K562 (cell line): ENCODE data around the gene FASTKD2. TPM values are rescaled to one million over a fixed set of nuclear protein-coding genes. Genes with fewer than 3 reads are reported as not detected.

Experiments
- ATAC-seq: fragments of 200-7000 bp; cut with Tn5 transposase; 3 replicates; pipeline ENCODE4 v1.9.1; 2020; ENCODE audit warnings: moderate library complexity
- BruUV-seq: library from RNA; stranded (reverse); fragments of 400-500 nt; replicated peaks from 2 replicates; lab custom pipeline; 2021; lab: Mats Ljungman, UMichigan
- CTCF ChIA-PET: fragments of 300-600 bp; formaldehyde crosslinking; extraction: SDS; loops from one replicate; lab custom pipeline; 2021; ENCODE audit warnings: low intra/inter-chr PET ratio; lab: Yijun Ruan, JAX
- POLR2A ChIA-PET: fragments of 300-600, 350-650 bp; sonication (Branson Sonifier 250); formaldehyde crosslinking; extraction: SDS; loops from one replicate; lab custom pipeline; 2021; ENCODE audit warnings: antibody characterized with exemption, inconsistent platforms; lab: Yijun Ruan, JAX
- DNase-seq, 4 experiments: peaks; one replicate each; pipeline versions ENCODE4 v3.0.0 to v3.0.0-alpha.2; 2011 to 2018; ENCODE audit warnings: low spot score in 3 of 4, mixed read lengths in 3 of 4; ENCODE audit errors: extremely low read depth in 1 of 4
- FAIRE-seq: peaks from 2 replicates; lab custom pipeline; 2011; peaks lifted over from hg19 to GRCh38; lab: Jason Lieb, UNC
- H2AFZ ChIP-seq: 2 replicates; pipeline ENCODE4 v1.6.0; 2011; ENCODE audit warnings: low read depth, low read length, control low read depth, inconsistent platforms
- H3K27ac ChIP-seq: fragments of 200-600 bp; 3 replicates; pipeline ENCODE4 v1.8.0; 2011; ENCODE audit warnings: low read depth, mild to moderate bottlenecking, control low read depth, inconsistent platforms, low read length, moderate library complexity, mixed read lengths; ENCODE audit errors: extremely low read depth
- H3K27me3 ChIP-seq, 2 experiments: fragments of 300-600 bp in 1 of 2; 2 replicates in 1 of 2; 3 replicates in 1 of 2; pipeline versions ENCODE4 v1.6.0 to v1.8.0; 2011; ENCODE audit warnings: inconsistent platforms in 2 of 2, low read length in 2 of 2, mild to moderate bottlenecking in 1 of 2, mixed read lengths in 1 of 2, moderate library complexity in 1 of 2; ENCODE audit not compliant: control insufficient read depth in 2 of 2, insufficient read depth in 2 of 2
- H3K36me3 ChIP-seq: fragments of 300-600 bp; 3 replicates; pipeline ENCODE4 v1.8.0; 2011; ENCODE audit warnings: mild to moderate bottlenecking, low read length, inconsistent platforms; ENCODE audit not compliant: control insufficient read depth, insufficient read depth
- H3K4me1 ChIP-seq, 2 experiments: fragments of 200-600 bp in 1 of 2; replicated peaks in 1 of 2; 2 replicates in 1 of 2; 3 replicates in 1 of 2; pipeline versions ENCODE4 v1.5.1 to v1.8.0; 2011; ENCODE audit warnings: inconsistent platforms in 2 of 2, low read length in 2 of 2, mild to moderate bottlenecking in 1 of 2, mixed read lengths in 1 of 2, moderate library complexity in 1 of 2; ENCODE audit not compliant: control insufficient read depth in 2 of 2, insufficient read depth in 2 of 2
- H3K4me2 ChIP-seq: 2 replicates; pipeline ENCODE4 v1.6.1; 2011; ENCODE audit warnings: low read length, control low read depth, inconsistent platforms, mixed read lengths; ENCODE audit not compliant: insufficient read depth
- H3K4me3 ChIP-seq: fragments of 200-600 bp; sonication (generic), shearing (Covaris generic); 2 replicates; pipeline ENCODE4 v1.5.1; 2016; ENCODE audit warnings: control low read depth, inconsistent platforms
- H3K79me2 ChIP-seq: fragments of 200-600 bp; 3 replicates; pipeline ENCODE4 v1.8.0; 2011; ENCODE audit warnings: low read length, inconsistent platforms; ENCODE audit not compliant: control insufficient read depth, insufficient read depth
- H3K9ac ChIP-seq, 2 experiments: 2 replicates each; pipeline versions ENCODE4 v1.6.0 to v1.6.1; 2011; ENCODE audit warnings: low read depth in 2 of 2, low read length in 2 of 2, control low read depth in 1 of 2, inconsistent platforms in 1 of 2, mild to moderate bottlenecking in 1 of 2, mixed read lengths in 1 of 2; ENCODE audit not compliant: insufficient read depth in 1 of 2
- H3K9me1 ChIP-seq: one replicate; pipeline ENCODE4 v1.6.0; 2011; ENCODE audit warnings: inconsistent platforms, mild to moderate bottlenecking, low read length, moderate library complexity; ENCODE audit not compliant: control insufficient read depth, insufficient read depth
- H3K9me3 ChIP-seq: replicated peaks from 2 replicates; pipeline ENCODE4 v1.5.1; 2011; ENCODE audit warnings: low read depth, low read length, inconsistent platforms; ENCODE audit not compliant: control insufficient read depth, insufficient read depth
- H4K20me1 ChIP-seq: replicated peaks from 2 replicates; pipeline ENCODE4 v1.6.1; 2011; ENCODE audit warnings: low read length, inconsistent platforms, mixed read lengths; ENCODE audit not compliant: control insufficient read depth, insufficient read depth
- FOXJ2 ChIP-seq: fragments of 200-800 bp; sonication (Bioruptor generic); IDR thresholded peaks from 2 replicates; pipeline ENCODE4 v1.6.1; 2016; ENCODE audit warnings: missing genetic modification characterization, missing compliant biosample characterization
- ILK ChIP-seq: fragments of 450-650 bp; IDR thresholded peaks from 2 replicates; pipeline ENCODE4 v1.6.1; 2016; ENCODE audit warnings: missing genetic modification characterization, low read depth, mild to moderate bottlenecking, missing compliant biosample characterization, moderate library complexity, borderline replicate concordance
- NFATC3 ChIP-seq: fragments of 450-650 bp; IDR thresholded peaks from 2 replicates; pipeline ENCODE4 v1.6.1; 2017; ENCODE audit warnings: mild to moderate bottlenecking
- OTX1 ChIP-seq: fragments of 450-650 bp; formaldehyde crosslinking; IDR thresholded peaks from 2 replicates; pipeline ENCODE4 v1.4.0; 2022; ENCODE audit warnings: mild to moderate bottlenecking
- PHF20 ChIP-seq: fragments of 450-650 bp; IDR thresholded peaks from 2 replicates; pipeline ENCODE4 v1.6.1; 2018; ENCODE audit not compliant: partially characterized antibody
- SAP30 ChIP-seq: fragments of 200-600 bp; sonication (generic); IDR thresholded peaks from 2 replicates; pipeline ENCODE4 v1.6.1; 2012; ENCODE audit warnings: borderline replicate concordance, low read depth, mild to moderate bottlenecking, moderate library complexity, low read length, control low read depth, inconsistent platforms; ENCODE audit not compliant: insufficient read depth, poor library complexity, severe bottlenecking
- SMAD3 ChIP-seq: fragments of 450-650 bp; formaldehyde crosslinking; conservative IDR thresholded peaks from 2 replicates; pipeline ENCODE4 v1.4.0; 2020; ENCODE audit warnings: mild to moderate bottlenecking
- ZBTB17 ChIP-seq: fragments of 450-650 bp; formaldehyde crosslinking; IDR thresholded peaks from 2 replicates; pipeline ENCODE4 v1.4.0; 2020; ENCODE audit warnings: mild to moderate bottlenecking
- ZC3H11A ChIP-seq: IDR thresholded peaks from 2 replicates; pipeline ENCODE4 v1.6.1; 2012; ENCODE audit warnings: low read depth, low read length, improper control_type of control experiment
- ZNF282 ChIP-seq: sonication (generic); formaldehyde crosslinking; IDR thresholded peaks from 2 replicates; pipeline ENCODE4 v1.8.1; 2023; ENCODE audit warnings: missing genetic modification reagents
- WGBS: fragments of 100-300 bp; shearing (Covaris generic); methylation state at CpG from one replicate; pipeline ENCODE4 v1.1.6; 2016; ENCODE audit warnings: low coverage, mixed read lengths; ENCODE audit not compliant: insufficient coverage; ENCODE audit errors: missing lambda C conversion rate; 5-methylcytosine and 5-hydroxymethylcytosine counted together
- in situ Hi-C: fragments of 300-500 bp; cut with MboI; formaldehyde crosslinking; loops from 4 replicates; pipeline ENCODE4 v1.15.0; 2018; ENCODE audit warnings: inconsistent platforms, mixed read lengths
- intact Hi-C: fragments of 100-400 bp; cut with micrococcal nuclease; formaldehyde crosslinking; loops from 2 replicates; pipeline ENCODE4 v1.14.2; 2022
- polyA plus RNA-seq, 8 experiments: library from polyadenylated mRNA; depleted of rRNA in 4 of 8; stranded (reverse) in 5 of 8; unstranded in 3 of 8; fragments of >200 nt; fragmentation: Nextera tagmentation in 2 of 8; fragmentation: Illumina TruSeq in 1 of 8; extraction: Ambion mirVana in 2 of 8; extraction: Trizol in 1 of 8; gene quantifications; 2 replicates each; pipeline versions ENCODE4 v1.2.1 to v1.2.3, GENCODE V29; 2011 to 2014; ENCODE audit warnings: inconsistent platforms in 1 of 8, missing spikeins in 1 of 8
- total RNA-seq, 7 experiments: library from RNA; depleted of rRNA in 6 of 7; stranded (reverse); fragments of >200 nt in 6 of 7; fragmentation: Illumina TruSeq in 2 of 7; extraction: Trizol in 2 of 7; gene quantifications; 2 replicates each; pipeline versions ENCODE4 v1.2.1 to v1.2.3, GENCODE V29; 2011 to 2021; ENCODE audit warnings: low replicate concordance in 1 of 7
- TF ChIP-seq, protein P1 (sequence below): fragments of 250-450 bp; sonication (Bioruptor Pico); IDR thresholded peaks from 2 replicates; pipeline ENCODE4 v1.5.0; 2021; ENCODE audit warnings: mild to moderate bottlenecking, moderate library complexity
- TF ChIP-seq, protein P2 (sequence below): fragments of 250-450 bp; sonication (Bioruptor Pico); IDR thresholded peaks from 2 replicates; pipeline ENCODE4 v1.4.0; 2020; ENCODE audit warnings: mild to moderate bottlenecking, moderate library complexity
- TF ChIP-seq, protein P3 (sequence below): fragments of 250-450 bp; sonication (Bioruptor Pico); IDR thresholded peaks from 2 replicates; pipeline ENCODE4 v1.4.0; 2020; ENCODE audit warnings: borderline replicate concordance
- TF ChIP-seq, protein P4 (sequence below), 2 experiments: fragments of 450-650 bp; conservative IDR thresholded peaks; 2 replicates each; pipeline ENCODE4 v1.6.1; 2017; ENCODE audit warnings: mild to moderate bottlenecking in 2 of 2, moderate library complexity in 2 of 2

The FASTKD2 gene
- total and polyA plus RNA-seq, 9 of the 15 experiments (the other 6 are each of a cell fraction or from before 2014, with no cell fraction given): 20.8 to 90.6 (median 39.1) TPM

DNA sequence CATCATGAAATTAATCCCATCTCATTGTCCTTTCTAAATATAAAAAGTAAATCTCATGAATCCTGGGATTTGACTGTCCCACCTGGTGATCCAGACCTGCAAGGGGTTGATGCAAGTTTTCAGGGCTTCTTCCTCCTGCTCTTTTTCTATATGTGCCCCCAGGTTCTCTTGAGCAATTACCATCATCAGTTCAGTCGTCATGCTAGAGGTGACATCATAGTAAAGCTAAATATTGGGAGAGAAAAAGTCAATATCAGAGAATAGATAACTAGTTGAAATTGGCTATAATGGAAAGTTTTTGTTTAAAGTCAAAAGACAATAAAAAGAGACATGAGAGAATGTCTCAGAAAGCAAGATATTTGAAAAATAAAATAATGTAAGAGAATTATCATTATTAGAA lies 8.6 kb upstream of the FASTKD2 start:
- TF ChIP-seq SAP30 (no peak), ZBTB17 (CRISPR knock-in tag) (no peak), SMAD3 (CRISPR knock-in tag) (no peak), OTX1 (no peak), ILK (tag) (no peak), ZC3H11A (no peak), PHF20 (no peak), FOXJ2 (tag) (no peak), ZNF282 (CRISPR knock-in tag) (no peak), NFATC3 (no peak)
- TF ChIP-seq, protein P1, sequence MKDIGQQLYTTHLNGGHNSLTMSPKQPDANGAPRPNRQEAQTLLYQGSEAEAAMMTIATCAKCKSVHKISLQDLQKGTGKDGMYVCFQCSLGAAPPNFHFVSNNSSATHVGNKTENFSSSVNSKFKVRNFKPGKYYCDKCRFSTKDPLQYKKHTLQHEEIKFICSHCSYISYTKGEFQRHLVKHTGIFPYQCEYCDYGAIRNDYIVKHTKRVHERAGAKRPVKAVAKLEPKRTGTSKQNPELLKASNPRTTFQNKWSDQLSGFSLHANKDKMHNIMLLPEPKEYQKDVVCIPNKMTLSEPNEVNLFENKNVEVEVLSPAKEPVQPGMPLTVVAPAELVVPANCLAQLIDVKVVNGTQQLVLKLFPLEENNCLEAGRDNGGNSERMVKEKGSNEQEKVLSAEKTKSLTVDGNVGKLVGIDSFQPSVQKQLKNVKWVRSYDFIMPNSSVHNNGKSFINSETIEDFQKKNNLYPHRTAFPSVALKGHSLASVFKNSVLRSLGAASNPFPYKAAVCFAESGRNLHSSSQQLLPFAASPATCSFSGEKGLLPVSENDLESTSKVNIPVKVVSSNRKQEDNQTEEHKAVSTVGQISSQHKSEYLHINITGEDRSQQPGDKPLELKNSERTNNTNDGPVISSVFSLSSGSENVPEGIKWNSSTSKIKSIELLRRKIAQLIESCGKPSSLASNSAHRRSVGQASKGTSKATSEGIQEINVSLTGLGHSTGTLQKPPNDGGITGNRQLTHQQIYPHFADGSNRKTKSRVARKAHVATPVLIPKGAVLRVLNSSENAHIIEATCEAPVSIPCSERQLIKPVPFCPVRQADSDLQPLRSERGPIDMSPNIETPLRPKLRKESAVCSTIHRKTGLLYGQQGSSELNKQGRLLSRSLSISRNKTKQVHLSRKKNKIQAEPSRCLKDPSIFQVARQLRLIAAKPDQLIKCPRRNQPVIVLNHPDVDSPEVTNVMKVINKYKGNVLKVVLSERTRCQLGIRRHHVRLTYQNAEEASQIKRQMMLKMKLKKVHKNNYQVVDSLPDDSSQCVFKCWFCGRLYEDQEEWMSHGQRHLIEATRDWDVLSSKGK (CRISPR knock-in tag): no peak
- TF ChIP-seq, protein P2, sequence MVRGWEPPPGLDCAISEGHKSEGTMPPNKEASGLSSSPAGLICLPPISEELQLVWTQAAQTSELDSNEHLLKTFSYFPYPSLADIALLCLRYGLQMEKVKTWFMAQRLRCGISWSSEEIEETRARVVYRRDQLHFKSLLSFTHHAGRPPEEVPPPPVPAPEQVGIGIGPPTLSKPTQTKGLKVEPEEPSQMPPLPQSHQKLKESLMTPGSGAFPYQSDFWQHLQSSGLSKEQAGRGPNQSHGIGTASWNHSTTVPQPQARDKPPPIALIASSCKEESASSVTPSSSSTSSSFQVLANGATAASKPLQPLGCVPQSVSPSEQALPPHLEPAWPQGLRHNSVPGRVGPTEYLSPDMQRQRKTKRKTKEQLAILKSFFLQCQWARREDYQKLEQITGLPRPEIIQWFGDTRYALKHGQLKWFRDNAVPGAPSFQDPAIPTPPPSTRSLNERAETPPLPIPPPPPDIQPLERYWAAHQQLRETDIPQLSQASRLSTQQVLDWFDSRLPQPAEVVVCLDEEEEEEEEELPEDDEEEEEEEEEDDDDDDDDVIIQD (CRISPR knock-in tag): no peak
- TF ChIP-seq, protein P3, sequence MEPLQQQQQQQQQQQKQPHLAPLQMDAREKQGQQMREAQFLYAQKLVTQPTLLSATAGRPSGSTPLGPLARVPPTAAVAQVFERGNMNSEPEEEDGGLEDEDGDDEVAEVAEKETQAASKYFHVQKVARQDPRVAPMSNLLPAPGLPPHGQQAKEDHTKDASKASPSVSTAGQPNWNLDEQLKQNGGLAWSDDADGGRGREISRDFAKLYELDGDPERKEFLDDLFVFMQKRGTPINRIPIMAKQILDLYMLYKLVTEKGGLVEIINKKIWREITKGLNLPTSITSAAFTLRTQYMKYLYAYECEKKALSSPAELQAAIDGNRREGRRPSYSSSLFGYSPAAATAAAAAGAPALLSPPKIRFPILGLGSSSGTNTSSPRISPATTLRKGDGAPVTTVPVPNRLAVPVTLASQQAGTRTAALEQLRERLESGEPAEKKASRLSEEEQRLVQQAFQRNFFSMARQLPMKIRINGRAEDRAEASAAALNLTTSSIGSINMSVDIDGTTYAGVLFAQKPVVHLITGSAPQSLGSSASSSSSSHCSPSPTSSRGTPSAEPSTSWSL (CRISPR knock-in tag): no peak
- TF ChIP-seq, protein P4, sequence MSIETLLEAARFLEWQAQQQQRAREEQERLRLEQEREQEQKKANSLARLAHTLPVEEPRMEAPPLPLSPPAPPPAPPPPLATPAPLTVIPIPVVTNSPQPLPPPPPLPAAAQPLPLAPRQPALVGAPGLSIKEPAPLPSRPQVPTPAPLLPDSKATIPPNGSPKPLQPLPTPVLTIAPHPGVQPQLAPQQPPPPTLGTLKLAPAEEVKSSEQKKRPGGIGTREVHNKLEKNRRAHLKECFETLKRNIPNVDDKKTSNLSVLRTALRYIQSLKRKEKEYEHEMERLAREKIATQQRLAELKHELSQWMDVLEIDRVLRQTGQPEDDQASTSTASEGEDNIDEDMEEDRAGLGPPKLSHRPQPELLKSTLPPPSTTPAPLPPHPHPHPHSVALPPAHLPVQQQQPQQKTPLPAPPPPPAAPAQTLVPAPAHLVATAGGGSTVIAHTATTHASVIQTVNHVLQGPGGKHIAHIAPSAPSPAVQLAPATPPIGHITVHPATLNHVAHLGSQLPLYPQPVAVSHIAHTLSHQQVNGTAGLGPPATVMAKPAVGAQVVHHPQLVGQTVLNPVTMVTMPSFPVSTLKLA (conservative IDR thresholded peaks at IDR 0.05): no peak
- peaks cover 0 to 9% of the 10 kb centered on the region in 2 experiments; a peak in 3 of 5 replicates for H3K27me3 ChIP-seq
- FAIRE-seq (no peak), DNase-seq (no peak), ATAC-seq (no peak)
- WGBS: 0% methylated on average over 1 of the region's 1 CpG
- in situ Hi-C loops (no loop called here), intact Hi-C loops (no loop called here)
- H3K4me1 ChIP-seq: no peaks in the 10 kb centered on the region
- no peak overlapping the region for H3K27ac ChIP-seq
- no peak overlapping the region for H3K4me3 ChIP-seq
- ChIA-PET CTCF (no interaction called here), POLR2A (no interaction called here)
- BruUV-seq: no TSS peak
- no peak overlapping the region for H3K4me2 ChIP-seq
- H3K79me2 ChIP-seq: no peaks in the 10 kb centered on the region
- no peaks in the 10 kb centered on the region for H3K36me3 ChIP-seq
- no peaks in the 10 kb centered on the region for H3K9me3 ChIP-seq
- H4K20me1 ChIP-seq: no peaks in the 10 kb centered on the region
- H3K9ac ChIP-seq: no peak overlapping the region
- H2AFZ ChIP-seq: no peak overlapping the region
- no peaks in the 10 kb centered on the region for H3K9me1 ChIP-seq
